HG02943 (cell line): ENCODE data around the gene SMC1A.
"Not testable (repeated sequence)": the region's sequence is repeated elsewhere in the genome, so short reads cannot be mapped to it uniquely, and the experiment has no call there.

Experiments
- ATAC-seq: cut with Tn5 transposase; IDR thresholded peaks from one replicate; pipeline ENCODE4 v1.9.1; 2021; ENCODE audit warnings: mild to moderate bottlenecking, low read depth, moderate library complexity; ENCODE audit not compliant: unreplicated experiment

SMC1A gene

GRCh38 chrX:53429755-53430154, 7.3 kb upstream of the SMC1A start:
- no peak for ATAC-seq

DNA sequence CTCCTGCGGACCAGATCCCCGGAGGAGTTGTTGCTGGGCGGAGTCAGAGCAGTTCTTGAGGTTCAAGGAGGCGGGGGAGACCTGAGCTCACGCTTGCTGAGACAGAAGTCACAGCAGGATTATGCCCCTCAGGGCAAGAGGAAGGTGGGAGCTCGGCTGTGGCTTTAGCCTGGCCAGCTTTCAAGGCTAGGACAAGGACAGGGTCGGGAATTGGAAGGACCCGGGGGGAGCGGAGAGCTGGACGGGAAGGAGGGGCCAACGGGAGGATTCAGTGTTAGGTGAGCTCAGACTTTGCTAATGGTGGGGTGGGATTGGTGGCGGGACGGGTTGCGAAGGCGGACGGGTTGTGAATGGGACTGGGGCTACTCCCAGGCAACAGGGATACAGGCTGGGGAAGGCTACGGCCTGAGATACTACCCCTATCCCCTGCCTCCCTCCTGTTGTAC, 430 bp upstream of the SMC1A start, which contains the start of gene RIBC1:
Gene RIBC1, plus strand, starts transcription at position 13 of the 446 bp plus-strand sequence. CDS start 3,404 bp downstream, outside the sequence.
- no peak for ATAC-seq

DNA sequence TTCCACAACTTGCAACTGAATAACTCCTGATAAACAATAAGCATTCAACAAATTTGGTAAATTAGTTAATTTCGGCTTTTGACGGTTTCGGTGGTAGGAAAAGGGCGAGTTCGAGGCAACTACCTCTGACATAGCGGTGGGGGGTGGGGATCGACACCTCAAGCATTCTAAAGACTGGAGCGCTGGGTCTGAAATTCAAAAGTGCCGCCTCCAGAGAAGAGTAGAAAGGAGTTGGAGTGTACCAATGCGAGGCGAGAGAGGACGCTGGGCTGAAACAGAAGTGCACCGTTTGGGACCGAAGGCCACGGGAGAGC, 725 bp downstream of the SMC1A start:
- peak; percentile 13 for ATAC-seq

GRCh38 chrX:53421125-53421524, 1.3 kb downstream of the SMC1A start:
- no peak for ATAC-seq

- ATAC-seq = not testable (repeated sequence)
These were observed 2.1 kb downstream of the SMC1A start for GRCh38 chrX:53420351-53420750.

GRCh38 chrX:53412446-53412845, 10.0 kb downstream of the SMC1A start:
- ATAC-seq = no peak

GRCh38 chrX:53403535-53403934, 18.9 kb downstream of the SMC1A start:
- no peak for ATAC-seq

GRCh38 chrX:53398216-53398615, 24.2 kb downstream of the SMC1A start:
- ATAC-seq = no peak

GRCh38 chrX:53395605-53396298, 26.7 kb downstream of the SMC1A start:
- no peak for ATAC-seq

DNA sequence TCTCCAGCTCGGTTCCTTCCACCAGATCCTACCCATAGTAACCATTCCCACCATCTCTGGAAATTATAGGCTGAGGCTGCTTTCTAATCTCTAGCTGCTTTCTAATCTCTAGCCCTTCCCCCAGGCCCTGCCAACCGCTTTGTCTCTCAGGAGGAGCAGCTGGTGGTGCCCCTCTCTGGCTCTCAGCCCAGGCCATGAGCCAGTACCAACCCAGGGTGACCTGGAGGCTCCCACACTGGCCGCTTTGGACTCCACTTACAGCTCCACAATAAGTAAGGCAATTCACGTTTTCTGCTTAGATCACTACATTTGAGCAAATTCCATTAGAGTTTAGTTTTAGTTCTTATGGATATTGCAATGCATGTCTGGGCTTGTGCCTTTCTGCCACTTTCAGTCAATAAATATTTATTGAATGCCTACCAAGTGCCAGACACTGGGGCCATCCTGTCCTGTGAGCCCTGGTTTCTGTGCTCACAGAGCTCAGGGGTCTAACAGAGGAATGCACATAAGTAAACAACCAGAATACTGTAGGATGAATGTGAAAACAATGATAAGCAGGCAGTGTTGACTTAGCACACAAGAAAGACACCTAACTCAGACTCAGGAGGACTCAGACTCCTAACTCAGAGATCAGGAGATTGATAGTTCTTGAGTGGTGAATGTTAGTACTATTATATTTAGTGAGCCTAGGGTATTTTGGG, 38.9 kb downstream of the SMC1A start:
- ATAC-seq = no peak

GRCh38 chrX:53379747-53380146, 42.7 kb downstream of the SMC1A start:
- no peak for ATAC-seq

DNA sequence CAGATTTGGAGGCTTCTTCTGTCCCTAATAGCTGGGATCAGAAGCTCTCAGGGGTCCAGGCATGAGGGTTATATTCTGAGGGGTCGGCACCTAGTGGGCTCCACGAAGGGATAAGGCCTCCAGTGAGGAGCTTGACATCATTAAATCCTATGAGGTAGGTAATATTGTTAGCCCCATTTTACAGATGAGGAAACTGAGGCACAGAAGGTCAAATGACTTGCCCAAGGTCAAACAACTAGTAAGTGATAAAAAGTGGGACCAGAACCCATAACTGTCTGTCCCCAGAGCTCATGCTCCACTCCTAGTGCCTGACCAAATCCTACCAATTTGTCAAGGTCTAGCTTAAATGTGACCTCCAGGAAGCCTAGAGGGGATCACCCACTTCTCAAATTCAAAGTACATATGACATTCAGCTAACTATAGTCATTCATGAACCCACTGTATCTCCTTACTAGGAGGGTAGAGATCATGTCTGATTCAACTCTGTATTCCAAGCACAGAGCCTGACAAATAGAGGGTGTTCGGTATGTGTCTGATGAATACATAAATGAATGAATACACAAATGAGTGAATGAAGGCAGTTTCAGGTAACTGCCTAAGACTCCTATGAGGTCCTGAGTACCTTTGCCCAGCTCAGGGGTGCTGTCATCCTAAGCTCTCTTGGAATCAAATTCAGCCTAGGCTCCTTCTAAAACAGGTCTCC, 43.3 kb downstream of the SMC1A start:
- no peak for ATAC-seq

GRCh38 chrX:53377464-53377863, 45.0 kb downstream of the SMC1A start:
- ATAC-seq = no peak

GRCh38 chrX:53376888-53377287, 45.6 kb downstream of the SMC1A start:
- ATAC-seq = no peak

- ATAC-seq = no peak
These were observed 47.5 kb downstream of the SMC1A start for GRCh38 chrX:53374923-53375322.

GRCh38 chrX:53374222-53374820, 48.1 kb downstream of the SMC1A start:
- no peak for ATAC-seq

DNA sequence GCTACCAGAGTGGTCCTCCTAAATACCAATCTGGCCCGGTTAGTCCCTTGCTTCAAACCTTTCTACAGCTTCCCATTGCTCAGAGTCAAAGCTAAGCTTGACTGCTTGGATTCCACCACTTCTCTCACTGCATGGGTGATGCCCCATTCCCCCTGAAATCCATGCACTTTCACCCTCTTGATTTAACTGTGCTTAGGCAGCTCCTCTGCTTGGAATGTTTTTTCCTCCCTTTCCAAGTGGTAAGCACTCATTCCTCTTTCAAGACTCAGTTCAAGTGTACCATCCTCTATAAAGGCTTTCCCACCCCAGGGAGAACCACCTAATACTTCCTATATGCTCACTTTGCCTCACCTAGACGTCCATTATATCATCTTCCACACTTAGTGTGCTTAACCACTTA, 49.1 kb downstream of the SMC1A start:
- ATAC-seq = no peak

- ATAC-seq = not testable (repeated sequence)
These were observed 56.0 kb downstream of the SMC1A start for GRCh38 chrX:53366454-53366853.

DNA sequence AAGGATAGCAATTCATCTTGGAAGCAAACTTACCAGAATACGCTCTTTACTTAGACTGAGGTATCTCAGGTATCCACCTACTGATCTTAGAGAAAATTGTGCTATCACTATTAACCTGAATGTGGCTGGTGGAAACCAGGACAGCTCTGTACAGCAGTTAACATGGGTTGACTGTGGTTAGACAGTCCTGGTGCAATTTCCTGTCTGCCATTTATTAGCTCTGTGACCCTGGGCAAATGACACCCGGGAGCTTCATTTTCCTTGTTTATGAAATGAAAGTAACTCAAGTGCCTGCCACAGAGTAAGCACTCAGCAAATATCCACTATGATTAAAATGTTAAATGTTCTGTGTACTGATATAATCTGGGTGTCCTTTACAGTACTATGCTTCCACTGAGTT, 60.0 kb downstream of the SMC1A start:
- ATAC-seq = no peak

- no peak for ATAC-seq
These were observed 64.5 kb downstream of the SMC1A start for GRCh38 chrX:53357799-53358530.
